COR-L47 (cell line): ENCODE data around the gene APP.
"Not testable (repeated sequence)": the region's sequence is repeated elsewhere in the genome, so short reads cannot be mapped to it uniquely, and the experiment has no call there.

ENCODE experiments used
- DNase-seq: peaks from one replicate; lab custom pipeline; 2025; lab: John Stamatoyannopoulos, UW

APP gene

DNA sequence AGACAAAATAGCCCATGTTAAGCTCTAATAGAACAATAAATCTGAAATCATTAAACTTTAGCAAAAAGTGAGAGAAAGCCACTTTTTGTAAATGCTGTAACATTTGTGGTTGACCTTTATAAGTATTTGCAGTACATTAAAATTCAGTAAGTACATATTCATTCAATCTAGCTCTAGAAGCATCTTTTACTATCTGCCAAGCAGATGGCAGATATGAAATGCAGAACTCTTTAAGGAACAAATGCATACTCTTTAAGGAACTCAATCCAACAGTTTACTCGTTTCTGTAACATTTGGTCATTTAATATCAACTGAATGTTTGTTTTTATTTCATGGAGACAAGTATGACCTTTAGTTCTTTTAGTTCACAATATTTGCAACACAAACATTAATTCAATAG, 150.1 kb downstream of the APP start:
- DNase-seq, result no peak

DNA sequence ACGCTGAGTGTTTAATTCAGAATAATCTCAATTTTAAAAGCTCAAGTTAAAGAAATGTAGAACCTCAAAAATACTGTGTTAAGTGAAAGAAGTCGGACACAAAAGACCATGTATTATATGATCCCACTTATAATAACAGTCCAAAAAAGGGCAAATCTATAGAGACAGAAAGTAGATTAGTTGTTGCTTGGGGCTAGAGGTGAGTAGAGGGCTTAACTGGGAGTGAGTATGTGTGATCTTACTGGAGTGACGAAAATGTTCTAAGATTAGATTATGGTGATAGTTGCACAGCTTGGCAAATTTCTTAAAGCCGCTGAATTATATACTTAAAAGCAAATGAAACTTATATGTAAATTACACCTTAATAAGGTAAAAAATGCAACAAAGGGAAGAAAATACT, 150.5 kb downstream of the APP start:
- DNase-seq, result no peak

GRCh38 chr21:26019236-26019635, 151.3 kb downstream of the APP start:
- DNase-seq, result no peak

GRCh38 chr21:26013970-26014369, 156.6 kb downstream of the APP start:
- no peak for DNase-seq

DNA sequence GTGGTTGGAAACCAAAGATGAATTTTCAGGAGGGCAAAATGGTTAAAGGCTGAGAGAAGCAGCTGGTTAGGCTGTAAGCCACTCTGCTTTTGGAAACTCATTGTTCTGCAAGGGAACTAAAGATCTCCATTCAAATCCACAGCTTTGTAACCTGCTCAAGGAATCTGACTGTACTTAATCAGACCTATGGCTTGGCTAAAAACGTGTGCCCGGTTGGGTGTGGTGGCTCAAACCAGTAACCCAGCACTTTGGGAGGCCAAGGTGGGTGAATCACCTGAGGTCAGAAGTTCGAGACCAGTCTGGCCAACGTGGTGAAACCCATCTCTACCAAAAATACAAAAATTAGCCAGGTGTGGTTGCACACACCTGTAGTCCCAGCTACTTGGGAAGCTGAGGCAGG, 158.1 kb downstream of the APP start:
- DNase-seq, result not testable (repeated sequence)

DNA sequence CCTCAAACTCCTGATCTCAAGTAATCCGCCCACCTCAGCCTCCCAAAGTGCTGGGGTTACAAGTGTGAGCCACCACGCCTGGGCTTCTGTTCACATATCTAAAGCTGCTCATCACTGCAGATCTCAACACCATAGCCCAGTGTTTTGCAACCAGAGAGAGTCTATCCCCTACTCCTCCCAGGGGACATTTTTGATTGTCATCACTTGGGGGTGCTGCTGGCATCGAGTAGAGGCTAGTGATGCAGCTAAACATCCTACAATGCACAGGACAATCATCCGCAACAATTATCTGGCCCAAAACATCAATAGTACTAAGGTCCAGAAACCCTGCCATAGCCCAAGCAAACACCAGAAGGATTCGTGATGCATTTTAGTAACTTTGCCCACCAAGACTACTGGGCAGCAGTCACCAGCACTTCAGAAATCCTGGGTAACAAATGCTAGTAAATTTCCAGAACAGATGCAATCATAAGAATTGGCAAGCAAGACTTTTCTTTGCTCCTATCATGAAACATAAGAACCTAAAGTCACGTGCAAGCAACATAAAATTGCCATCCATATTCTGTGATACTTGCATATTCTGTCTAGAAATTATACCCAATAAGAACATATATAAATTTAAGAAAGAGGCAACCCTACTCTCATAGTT, 159.2 kb downstream of the APP start:
- DNase-seq, result no peak

DNA sequence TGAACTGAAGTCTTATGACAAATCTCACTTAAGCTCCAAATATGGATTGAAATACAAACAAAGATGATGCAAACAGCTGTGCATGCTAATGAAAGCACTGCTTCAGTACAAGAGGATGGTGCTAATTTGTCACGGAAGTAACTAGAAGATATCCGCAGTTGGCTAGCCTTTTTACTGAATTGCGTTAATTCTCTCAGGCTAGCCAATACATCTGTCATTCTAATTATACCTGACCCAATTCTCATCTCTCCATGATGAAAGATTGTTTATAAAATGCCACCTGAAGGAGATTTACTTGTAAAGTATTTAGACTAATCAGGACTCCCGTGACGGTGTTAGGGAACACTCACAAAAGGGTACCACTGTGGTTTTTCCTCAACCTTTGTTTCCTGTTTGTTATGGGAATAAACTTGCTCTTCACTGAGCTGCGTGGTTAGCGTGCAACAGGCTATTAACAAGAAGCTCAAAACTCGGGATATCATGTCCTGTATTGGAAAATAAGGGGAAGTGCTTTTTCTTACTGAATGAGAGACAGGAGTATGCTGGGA, 162.5 kb downstream of the APP start:
- peak; percentile 55 for DNase-seq

- no peak for DNase-seq
Measured at GRCh38 chr21:26005464-26005863, 165.1 kb downstream of the APP start.

GRCh38 chr21:26003404-26003803, 167.2 kb downstream of the APP start:
- DNase-seq, result no peak

DNA sequence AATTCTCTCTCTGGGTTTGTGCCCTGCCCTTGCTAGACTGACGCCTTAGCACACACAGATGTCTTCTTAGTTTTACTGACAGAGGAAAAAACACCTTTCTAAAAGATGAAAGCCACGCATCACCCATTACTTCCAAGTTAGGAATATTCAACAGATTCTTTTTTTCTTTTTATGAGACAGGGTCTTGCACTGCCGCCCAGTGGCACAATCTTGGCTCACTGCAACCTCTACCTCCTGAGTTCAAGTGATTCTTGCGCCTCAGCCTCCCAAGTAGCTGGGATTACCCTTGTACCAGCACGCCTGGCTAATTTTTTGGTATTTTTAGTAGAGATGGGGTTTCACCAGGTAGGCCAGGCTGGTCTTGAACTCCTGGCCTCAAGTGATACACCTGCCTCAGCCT, 169.2 kb downstream of the APP start:
- no peak for DNase-seq

GRCh38 chr21:25999921-26000582, 170.5 kb downstream of the APP start:
- no peak for DNase-seq

GRCh38 chr21:25997788-25998611, 172.6 kb downstream of the APP start:
- peak; percentile 96 for DNase-seq

DNA sequence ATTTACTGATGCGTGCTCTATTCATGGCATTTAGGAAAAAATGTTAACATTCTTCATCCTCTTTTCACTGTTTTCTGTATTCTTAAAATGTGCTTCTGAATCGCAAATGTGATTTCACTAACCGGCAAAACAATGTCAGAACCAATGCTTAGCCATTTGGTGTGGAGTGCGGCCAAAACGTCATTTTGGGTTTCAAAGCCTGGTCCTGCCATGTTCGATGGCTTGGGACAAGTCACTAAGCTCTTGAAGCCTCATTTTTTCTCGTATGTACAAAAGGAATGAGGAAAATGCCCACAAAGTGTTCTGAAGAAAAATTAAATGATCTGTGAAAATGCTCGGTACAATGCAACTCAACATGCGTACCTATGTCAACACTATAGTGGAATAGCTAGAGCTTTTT, 175.3 kb downstream of the APP start:
- DNase-seq, result no peak

DNA sequence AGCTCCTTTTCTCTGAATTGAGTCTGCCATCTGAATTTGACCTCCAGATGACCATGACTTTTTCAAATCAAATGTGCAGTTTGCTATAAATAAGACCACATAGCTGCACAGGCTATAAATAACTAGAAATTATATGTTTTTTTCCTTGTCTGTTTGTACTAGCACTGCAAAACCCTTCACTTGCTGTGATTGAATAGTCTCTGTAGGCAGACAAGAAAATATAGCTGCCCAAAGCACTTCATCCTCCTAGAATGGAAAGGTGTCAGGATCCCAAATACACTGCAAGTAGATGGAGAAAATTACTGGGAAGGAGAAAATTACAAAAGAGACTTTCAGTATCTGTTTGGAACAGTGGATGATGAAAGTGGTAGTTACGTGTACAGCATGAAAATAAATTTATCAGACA, 175.8 kb downstream of the APP start:
- no peak for DNase-seq

- no peak for DNase-seq
Measured at GRCh38 chr21:25988738-25989137, 181.8 kb downstream of the APP start.

GRCh38 chr21:25987531-25987930, 183.0 kb downstream of the APP start:
- no peak for DNase-seq

GRCh38 chr21:25986928-25987327, 183.6 kb downstream of the APP start:
- no peak for DNase-seq

DNA sequence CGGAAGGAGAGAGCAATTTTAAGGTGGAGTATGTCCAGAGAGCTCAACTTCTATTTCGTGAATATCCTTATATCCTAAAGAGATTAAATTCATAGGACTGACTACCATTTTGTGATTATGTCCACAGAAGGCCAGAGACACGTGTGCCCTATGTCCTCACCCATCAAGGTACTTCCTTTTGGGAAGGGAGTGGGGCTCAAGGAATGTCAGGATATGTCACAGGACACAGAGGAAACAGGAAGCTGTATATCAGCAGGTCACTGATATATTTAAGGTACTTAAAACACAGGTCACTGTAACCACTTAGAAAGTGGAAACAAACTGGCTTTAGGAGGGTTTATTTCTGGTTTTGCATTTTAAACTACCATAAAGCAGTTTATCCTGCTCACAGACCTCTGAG, 184.6 kb downstream of the APP start:
- no peak for DNase-seq

DNA sequence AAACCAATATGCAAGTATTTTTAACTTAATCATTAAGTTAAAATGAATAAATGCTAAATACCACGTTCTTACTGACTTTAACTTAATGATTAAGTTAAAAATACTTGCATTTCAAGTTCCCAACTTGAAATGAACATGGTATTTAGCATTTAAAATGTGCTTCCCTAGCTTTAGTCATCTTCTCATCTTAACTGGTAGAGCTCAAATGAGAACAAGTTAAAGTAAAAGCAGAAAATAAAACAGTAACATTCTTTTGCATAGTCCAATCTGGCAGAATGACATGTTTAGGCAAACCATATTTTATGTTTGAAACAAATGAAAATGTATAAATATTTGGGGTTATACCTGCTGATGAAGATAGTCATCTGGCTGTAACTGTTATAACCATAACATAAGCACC, 186.0 kb downstream of the APP start:
- no peak for DNase-seq

GRCh38 chr21:25983745-25984144, 186.8 kb downstream of the APP start:
- DNase-seq, result no peak

DNA sequence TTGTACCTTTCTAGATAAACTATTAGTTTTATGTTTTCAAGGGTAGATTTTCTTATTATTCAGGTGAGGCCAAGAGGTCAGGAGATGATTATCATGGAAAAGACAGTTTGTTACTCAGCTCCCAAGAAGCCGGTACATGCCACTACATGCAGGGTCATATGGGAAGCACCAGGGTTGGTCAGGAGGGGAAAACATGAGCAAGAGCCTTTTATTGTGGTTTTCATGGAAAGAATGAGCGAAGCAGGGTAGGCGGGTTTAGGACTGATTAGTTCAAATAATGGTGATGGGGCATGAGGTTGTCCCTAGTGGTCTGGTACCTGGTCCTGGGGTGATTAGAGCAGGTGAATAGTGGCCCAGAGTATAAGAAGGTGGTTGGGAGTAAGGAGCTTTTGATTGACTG, 189.9 kb downstream of the APP start:
- DNase-seq, result no peak

- DNase-seq, result no peak
Measured at GRCh38 chr21:25979845-25980616, 190.5 kb downstream of the APP start.
